K562 (cell line): ENCODE data around the gene POLR1A. TPM values are rescaled to one million over a fixed set of nuclear protein-coding genes. Genes with fewer than 3 reads are reported as not detected.

ENCODE experiments used
- AFF4 ChIP-seq: sonication (generic); formaldehyde crosslinking; IDR thresholded peaks from 2 replicates; pipeline ENCODE4 v1.8.0; 2023; ENCODE audit warnings: mild to moderate bottlenecking, missing genetic modification reagents
- CEBPB ChIP-seq: fragments of 450-650 bp; IDR thresholded peaks from 2 replicates; pipeline ENCODE4 v1.6.1; 2016; ENCODE audit warnings: missing genetic modification characterization, missing compliant biosample characterization
- EHMT2 ChIP-seq: fragments of 450-650 bp; IDR thresholded peaks from 2 replicates; pipeline ENCODE4 v1.6.1; 2018; ENCODE audit warnings: antibody characterized with exemption
- ELF4 ChIP-seq: fragments of 450-650 bp; formaldehyde crosslinking; IDR thresholded peaks from 2 replicates; pipeline ENCODE4 v1.4.0; 2022; ENCODE audit warnings: missing genetic modification characterization
- JUND ChIP-seq, 2 experiments: IDR thresholded peaks; 2 replicates in 1 of 2; 3 replicates in 1 of 2; pipeline ENCODE4 v1.6.1; 2011; ENCODE audit warnings: borderline replicate concordance in 2 of 2, low read depth in 2 of 2, low read length in 2 of 2, improper control_type of control experiment in 1 of 2, missing biosample characterization in 1 of 2, missing genetic modification characterization in 1 of 2, missing genetic modification reagents in 1 of 2
- KDM5B ChIP-seq: fragments of 200-600 bp; sonication (generic); IDR thresholded peaks from 2 replicates; pipeline ENCODE4 v1.6.1; 2012; ENCODE audit warnings: low read depth, mild to moderate bottlenecking, moderate library complexity, low read length, control low read depth, inconsistent platforms; ENCODE audit not compliant: insufficient replicate concordance
- NR2C1 ChIP-seq, 2 experiments: fragments of 450-650 bp; IDR thresholded peaks; 2 replicates each; pipeline ENCODE4 v1.6.1; 2017; ENCODE audit warnings: mild to moderate bottlenecking in 2 of 2, antibody characterized with exemption in 1 of 2, inconsistent platforms in 1 of 2, missing compliant biosample characterization in 1 of 2, missing genetic modification characterization in 1 of 2
- PCBP2 ChIP-seq: fragments of 200-400 bp; formaldehyde crosslinking; IDR thresholded peaks from 2 replicates; pipeline ENCODE4 v1.6.1; 2018; ENCODE audit warnings: low read length, low read depth, mild to moderate bottlenecking, moderate library complexity; ENCODE audit not compliant: poor library complexity, severe bottlenecking
- POLR2AphosphoS5 ChIP-seq: IDR thresholded peaks from 2 replicates; pipeline ENCODE4 v1.6.1; 2011; ENCODE audit warnings: mild to moderate bottlenecking, low read depth, low read length, moderate library complexity; ENCODE audit not compliant: control insufficient read depth, insufficient read depth
- POLR2B ChIP-seq: fragments of 450-650 bp; IDR thresholded peaks from 2 replicates; pipeline ENCODE4 v1.6.1; 2018; ENCODE audit warnings: low read depth; ENCODE audit not compliant: partially characterized antibody
- POLR2H ChIP-seq: IDR thresholded peaks from 2 replicates; pipeline ENCODE4 v1.6.1; 2016; ENCODE audit warnings: missing genetic modification characterization, low read depth, mild to moderate bottlenecking, control low read depth, missing compliant biosample characterization, moderate library complexity
- SNRNP70 ChIP-seq: fragments of 200-400 bp; formaldehyde crosslinking; optimal IDR thresholded peaks from 2 replicates; pipeline ENCODE3; 2017; ENCODE audit warnings: low read depth, low read length
- TEAD1 ChIP-seq, 2 experiments: fragments of 450-650 bp in 1 of 2; sonication (generic) in 1 of 2; formaldehyde crosslinking; IDR thresholded peaks; 2 replicates each; pipeline versions ENCODE4 v1.4.0 to v1.8.0; 2020 to 2022; ENCODE audit warnings: mild to moderate bottlenecking in 2 of 2, missing genetic modification reagents in 1 of 2
- ZNF253 ChIP-seq: fragments of 250-450 bp; sonication (Bioruptor Pico); conservative IDR thresholded peaks from 2 replicates; pipeline ENCODE4 v1.6.1; 2021; ENCODE audit warnings: mild to moderate bottlenecking
- polyA plus RNA-seq, 8 experiments: library from polyadenylated mRNA; depleted of rRNA in 4 of 8; stranded (reverse) in 5 of 8; unstranded in 3 of 8; fragments of >200 nt; fragmentation: Nextera tagmentation in 2 of 8; fragmentation: Illumina TruSeq in 1 of 8; extraction: Ambion mirVana in 2 of 8; extraction: Trizol in 1 of 8; gene quantifications; 2 replicates each; pipeline versions ENCODE4 v1.2.1 to v1.2.3, GENCODE V29; 2011 to 2014; ENCODE audit warnings: inconsistent platforms in 1 of 8, missing spikeins in 1 of 8
- total RNA-seq, 7 experiments: library from RNA; depleted of rRNA in 6 of 7; stranded (reverse); fragments of >200 nt in 6 of 7; fragmentation: Illumina TruSeq in 2 of 7; extraction: Trizol in 2 of 7; gene quantifications; 2 replicates each; pipeline versions ENCODE4 v1.2.1 to v1.2.3, GENCODE V29; 2011 to 2021; ENCODE audit warnings: low replicate concordance in 1 of 7

The POLR1A gene
- total and polyA plus RNA-seq, 9 of the 15 experiments (the other 6 are each of a cell fraction or from before 2014, with no cell fraction given), result 3.0 to 72.1 (median 21.8) TPM

GRCh38 chr2:86105969-86106945 lies 571 bp upstream of the POLR1A start, which contains the start of gene PTCD3 (continued):
- TF ChIP-seq KDM5B, result peak; percentile 97
- TF ChIP-seq POLR2H (tag), result peak; percentile 87
- TF ChIP-seq ZNF253 (CRISPR knock-in tag), result no peak
- no peak for TF ChIP-seq PCBP2
- peak in 1 of 2 experiments; percentile 40; a peak in 1 of 4 replicates for TF ChIP-seq TEAD1 (CRISPR knock-in tag; IDR thresholded peaks at IDR 0.05)
- TF ChIP-seq POLR2B, result peak; percentile 94
- no peak for TF ChIP-seq ELF4 (CRISPR knock-in tag)
- peak; percentile 92 for TF ChIP-seq POLR2AphosphoS5
- TF ChIP-seq EHMT2, result no peak
- no peak for TF ChIP-seq SNRNP70
- TF ChIP-seq JUND (IDR thresholded peaks at IDR 0.05; ENCODE audit: borderline replicate concordance, low read depth, low read length), result peak; percentile 95
- TF ChIP-seq JUND (tag; IDR thresholded peaks at IDR 0.05; ENCODE audit: borderline replicate concordance, low read depth, low read length), result no peak; the same call in 2 of the 3 replicates
- TF ChIP-seq NR2C1 (IDR thresholded peaks at IDR 0.05), result peak; percentile 69
- peak; percentile 75; the same call in 1 of the 2 replicates for TF ChIP-seq NR2C1 (tag; IDR thresholded peaks at IDR 0.05)
- peak; percentile 38; the same call in 1 of the 2 replicates for TF ChIP-seq CEBPB
- TF ChIP-seq AFF4, result 0 out of 2 replicates have a peak, but pooled peaks have one; percentile 6
